VCaP (cell line): ENCODE results near the gene ZBTB4.

Experiments
- H3K27ac ChIP-seq: fragments of 450-650 bp; 2 replicates; pipeline ENCODE4 v1.5.1; 2017
- TF ChIP-seq, protein P1 (sequence below): fragments of 450-650 bp; conservative IDR thresholded peaks from 2 replicates; pipeline ENCODE4 v1.5.1; 2017; ENCODE audit warnings: mild to moderate bottlenecking, moderate library complexity

Gene ZBTB4

DNA sequence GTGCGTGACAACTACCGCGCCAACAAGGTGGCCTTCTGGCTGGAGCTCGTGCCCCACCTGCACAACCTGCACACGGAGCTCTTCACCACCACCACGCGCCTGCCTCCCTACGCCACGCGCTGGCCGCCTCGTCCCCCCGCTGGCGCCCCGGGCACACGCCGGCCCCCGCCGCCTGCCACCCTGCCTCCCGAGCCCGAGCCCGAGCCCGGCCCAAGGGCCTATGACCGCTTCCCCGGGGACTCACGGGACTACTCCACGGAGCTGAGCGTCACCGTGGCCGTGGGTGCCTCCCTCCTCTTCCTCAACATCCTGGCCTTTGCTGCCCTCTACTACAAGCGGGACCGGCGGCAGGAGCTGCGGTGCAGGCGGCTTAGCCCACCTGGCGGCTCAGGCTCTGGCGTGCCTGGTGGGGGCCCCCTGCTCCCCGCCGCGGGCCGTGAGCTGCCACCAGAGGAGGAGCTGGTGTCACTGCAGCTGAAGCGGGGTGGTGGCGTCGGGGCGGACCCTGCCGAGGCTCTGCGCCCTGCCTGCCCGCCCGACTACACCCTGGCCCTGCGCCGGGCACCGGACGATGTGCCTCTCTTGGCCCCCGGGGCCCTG, 62.3 kb downstream of the ZBTB4 start:
- TF ChIP-seq, protein P1, sequence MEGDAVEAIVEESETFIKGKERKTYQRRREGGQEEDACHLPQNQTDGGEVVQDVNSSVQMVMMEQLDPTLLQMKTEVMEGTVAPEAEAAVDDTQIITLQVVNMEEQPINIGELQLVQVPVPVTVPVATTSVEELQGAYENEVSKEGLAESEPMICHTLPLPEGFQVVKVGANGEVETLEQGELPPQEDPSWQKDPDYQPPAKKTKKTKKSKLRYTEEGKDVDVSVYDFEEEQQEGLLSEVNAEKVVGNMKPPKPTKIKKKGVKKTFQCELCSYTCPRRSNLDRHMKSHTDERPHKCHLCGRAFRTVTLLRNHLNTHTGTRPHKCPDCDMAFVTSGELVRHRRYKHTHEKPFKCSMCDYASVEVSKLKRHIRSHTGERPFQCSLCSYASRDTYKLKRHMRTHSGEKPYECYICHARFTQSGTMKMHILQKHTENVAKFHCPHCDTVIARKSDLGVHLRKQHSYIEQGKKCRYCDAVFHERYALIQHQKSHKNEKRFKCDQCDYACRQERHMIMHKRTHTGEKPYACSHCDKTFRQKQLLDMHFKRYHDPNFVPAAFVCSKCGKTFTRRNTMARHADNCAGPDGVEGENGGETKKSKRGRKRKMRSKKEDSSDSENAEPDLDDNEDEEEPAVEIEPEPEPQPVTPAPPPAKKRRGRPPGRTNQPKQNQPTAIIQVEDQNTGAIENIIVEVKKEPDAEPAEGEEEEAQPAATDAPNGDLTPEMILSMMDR = no peak

GRCh38 chr17:7416323-7416722, 63.1 kb downstream of the ZBTB4 start:
- TF ChIP-seq, protein P1 = no peak
- H3K27ac ChIP-seq = no peak overlapping the region

More for the DNA sequence above, 62.3 kb downstream of the ZBTB4 start:
- no peak overlapping the region for H3K27ac ChIP-seq

DNA sequence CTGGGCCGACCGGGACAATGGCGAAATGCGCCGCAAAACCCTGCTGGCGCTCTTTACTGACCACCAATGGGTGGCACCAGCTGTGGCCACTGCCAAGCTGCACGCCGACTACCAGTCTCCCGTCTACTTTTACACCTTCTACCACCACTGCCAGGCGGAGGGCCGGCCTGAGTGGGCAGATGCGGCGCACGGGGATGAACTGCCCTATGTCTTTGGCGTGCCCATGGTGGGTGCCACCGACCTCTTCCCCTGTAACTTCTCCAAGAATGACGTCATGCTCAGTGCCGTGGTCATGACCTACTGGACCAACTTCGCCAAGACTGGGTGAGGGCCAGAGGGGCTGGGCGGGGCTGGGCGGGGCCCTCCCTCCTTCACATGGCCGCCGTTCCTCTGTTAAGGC, 63.6 kb downstream of the ZBTB4 start:
- TF ChIP-seq, protein P1 = no peak
- no peak overlapping the region for H3K27ac ChIP-seq

- no peak overlapping the region for H3K27ac ChIP-seq
- TF ChIP-seq, protein P1 = no peak
These were observed 64.6 kb downstream of the ZBTB4 start for GRCh38 chr17:7414837-7415236.

DNA sequence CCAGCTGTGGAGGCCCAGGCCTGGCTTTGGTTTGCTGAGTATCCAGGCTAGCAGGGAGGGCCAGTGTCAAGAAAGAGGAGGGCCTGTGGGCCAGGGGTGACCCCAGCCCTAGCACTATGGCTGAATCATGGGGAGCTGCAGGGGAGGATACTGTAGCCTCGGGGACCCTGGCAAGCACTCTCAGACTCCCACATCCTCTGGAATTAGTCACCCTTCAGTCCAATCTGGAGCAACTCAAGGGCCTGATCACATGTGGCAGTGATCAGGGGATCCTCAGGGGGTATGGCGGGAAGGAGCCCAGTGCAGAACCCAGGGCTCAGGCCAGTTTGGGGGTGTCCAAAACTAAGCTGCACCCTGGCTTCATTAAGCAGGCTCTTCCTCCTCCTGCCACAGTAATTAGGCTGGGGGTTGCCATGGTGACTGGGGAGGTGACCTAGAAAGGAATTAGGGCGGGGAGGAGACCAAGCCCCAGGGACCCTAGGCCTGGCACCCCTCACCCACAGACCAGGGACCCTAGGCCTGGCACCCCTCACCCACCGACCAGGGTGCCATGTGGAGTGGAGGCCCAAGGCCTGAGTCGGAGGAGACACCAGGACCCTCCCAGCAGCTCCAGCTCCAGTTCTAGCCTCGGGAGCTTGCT, 66.0 kb downstream of the ZBTB4 start:
- TF ChIP-seq, protein P1 = no peak
- no peak overlapping the region for H3K27ac ChIP-seq

GRCh38 chr17:7411427-7411750, 68.0 kb downstream of the ZBTB4 start:
- TF ChIP-seq, protein P1 = no peak
- no peak overlapping the region for H3K27ac ChIP-seq

DNA sequence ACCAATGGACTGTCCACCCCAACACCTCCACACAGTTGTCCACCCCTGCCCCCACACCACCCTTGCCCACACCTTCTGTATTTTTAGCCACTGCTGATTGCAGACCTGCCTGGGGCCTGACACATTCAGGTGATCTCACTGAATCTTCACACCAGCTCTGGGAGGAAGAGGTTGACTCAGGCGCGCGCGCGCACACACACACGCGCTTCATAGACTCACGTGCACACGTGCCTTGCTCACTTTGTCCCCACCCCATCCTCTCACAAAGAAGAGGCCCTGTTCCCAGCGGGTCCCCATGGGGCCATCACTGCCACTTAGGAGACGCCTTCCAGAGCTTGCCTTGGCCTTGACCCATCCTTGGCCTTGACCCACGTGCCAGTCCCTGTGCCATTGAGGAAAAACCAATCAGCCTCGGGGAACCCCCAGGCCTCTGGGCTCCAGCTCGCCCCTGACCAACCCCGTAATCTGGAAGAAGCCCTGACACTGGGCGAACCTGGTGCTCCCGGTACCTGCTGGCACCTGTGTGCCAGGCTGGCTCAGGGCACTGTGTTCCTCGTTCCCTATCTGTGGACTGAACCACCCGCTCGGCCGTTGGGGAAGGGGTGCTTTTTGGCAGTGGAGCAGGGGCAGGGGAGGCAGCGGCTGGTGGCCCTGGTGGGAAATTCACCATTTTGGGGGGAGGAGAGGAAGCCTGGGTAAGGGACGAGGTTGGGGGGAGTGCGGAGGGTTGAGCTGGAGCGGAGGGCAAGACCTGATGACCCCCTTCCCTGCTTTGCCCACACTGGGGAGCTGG, 68.6 kb downstream of the ZBTB4 start:
- no peak overlapping the region for H3K27ac ChIP-seq
- TF ChIP-seq, protein P1 = no peak
